ENCODE data around the gene APOL1.

APOL1 gene

DNA sequence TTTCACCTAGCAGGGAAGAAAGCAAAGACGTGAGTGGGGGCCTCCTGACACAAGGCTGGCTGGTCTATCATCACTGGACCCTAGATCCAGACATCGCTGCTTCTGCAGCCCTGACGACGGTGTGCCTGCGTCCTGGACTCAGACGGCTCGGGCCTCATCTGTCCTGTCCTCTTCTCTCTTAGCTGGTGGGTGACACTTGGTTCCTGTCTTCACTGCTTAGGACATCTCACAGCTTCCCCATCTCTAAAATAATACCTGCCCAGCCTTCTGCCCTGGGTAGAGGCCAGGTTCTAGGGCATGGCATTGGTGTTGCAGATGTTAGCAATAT, 41.3 kb downstream of the APOL1 start:
- 94 to 96% methylated on average over 4 to 7 of the region's 7 CpGs for WGBS, 2 experiments (ENCODE audit: insufficient coverage in 2 of 2)
- Histone ChIP-seq H3K4me3 (ENCODE audit: extremely low read depth, insufficient read depth, low read length, poor library complexity, severe bottlenecking) (no peak overlapping the region), H3K36me3 (ENCODE audit: control insufficient read depth, insufficient read depth, low read length) (peaks cover 85% of the 10 kb centered on the region), H3K27ac (ENCODE audit: low read depth, low read length, severe bottlenecking) (no peak overlapping the region), H3K4me1 (ENCODE audit: control insufficient read depth, insufficient read depth, low read length, poor library complexity, severe bottlenecking) (no peaks in the 10 kb centered on the region), H3K9me3 (ENCODE audit: control insufficient read depth, low read length) (no peaks in the 10 kb centered on the region)

- H3K9me3 ChIP-seq (ENCODE audit: control insufficient read depth, low read length): no peaks in the 10 kb centered on the region
- WGBS, 2 experiments (ENCODE audit: insufficient coverage in 2 of 2): 97% methylated on average over 11 of the region's 11 CpGs
- peaks cover 85% of the 10 kb centered on the region for H3K36me3 ChIP-seq (ENCODE audit: control insufficient read depth, insufficient read depth, low read length)
- H3K27ac ChIP-seq (ENCODE audit: low read depth, low read length, severe bottlenecking): no peak overlapping the region
- no peak overlapping the region for H3K4me3 ChIP-seq (ENCODE audit: extremely low read depth, insufficient read depth, low read length, poor library complexity, severe bottlenecking)
- no peaks in the 10 kb centered on the region for H3K4me1 ChIP-seq (ENCODE audit: control insufficient read depth, insufficient read depth, low read length, poor library complexity, severe bottlenecking)
These were observed 41.9 kb downstream of the APOL1 start for GRCh38 chr22:36294801-36295200.

DNA sequence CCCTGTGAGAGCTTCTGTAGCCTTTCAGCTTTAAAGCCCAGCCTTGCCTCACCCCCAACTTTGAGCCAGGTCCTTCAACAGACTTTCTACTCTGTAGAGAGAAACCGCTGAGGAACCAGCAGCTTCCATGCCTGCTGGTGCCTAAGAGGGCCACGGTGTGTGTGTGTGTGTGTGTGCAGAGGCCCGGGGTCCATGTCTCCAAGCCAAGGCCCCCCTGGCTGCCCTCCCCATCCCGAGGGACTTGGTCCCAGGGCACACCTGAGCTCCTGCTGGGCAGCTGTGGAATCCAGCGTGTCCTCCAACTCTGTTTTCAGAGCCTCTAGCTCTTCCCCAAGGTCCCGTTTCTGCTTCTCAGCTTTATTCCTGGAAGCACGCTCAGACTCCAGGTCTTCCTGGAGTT, 42.3 kb downstream of the APOL1 start:
- Histone ChIP-seq H3K27ac (ENCODE audit: low read depth, low read length, severe bottlenecking) (no peak overlapping the region), H3K4me1 (ENCODE audit: control insufficient read depth, insufficient read depth, low read length, poor library complexity, severe bottlenecking) (no peaks in the 10 kb centered on the region), H3K36me3 (ENCODE audit: control insufficient read depth, insufficient read depth, low read length) (peaks cover 87% of the 10 kb centered on the region), H3K9me3 (ENCODE audit: control insufficient read depth, low read length) (no peaks in the 10 kb centered on the region), H3K4me3 (ENCODE audit: extremely low read depth, insufficient read depth, low read length, poor library complexity, severe bottlenecking) (no peak overlapping the region)
- 96 to 100% methylated on average over 4 to 6 of the region's 7 CpGs for WGBS, 2 experiments (ENCODE audit: insufficient coverage in 2 of 2)

DNA sequence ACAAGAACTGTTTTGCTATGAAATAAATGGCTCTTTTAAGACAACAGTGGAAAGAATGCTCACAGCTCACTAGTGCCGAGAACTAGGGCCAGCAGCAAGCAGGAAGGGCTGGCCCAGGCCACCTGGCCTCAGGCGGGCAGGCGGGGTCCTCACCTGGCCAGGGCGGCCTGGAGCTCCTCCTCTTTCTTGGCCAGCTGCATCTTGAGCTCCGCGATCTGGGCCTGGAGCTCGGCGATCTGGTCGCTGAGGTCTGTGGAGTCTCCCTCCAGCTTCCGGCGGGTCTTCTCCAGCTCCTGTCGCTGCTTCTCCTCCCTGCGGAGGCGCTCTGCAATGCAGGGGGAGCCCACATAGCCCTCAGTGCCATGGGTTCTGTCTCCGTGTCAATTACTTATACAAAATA, 43.8 kb downstream of the APOL1 start:
- Histone ChIP-seq H3K9me3 (ENCODE audit: control insufficient read depth, low read length) (no peaks in the 10 kb centered on the region), H3K27ac (ENCODE audit: low read depth, low read length, severe bottlenecking) (no peak overlapping the region), H3K36me3 (ENCODE audit: control insufficient read depth, insufficient read depth, low read length) (peaks cover 100% of the 10 kb centered on the region), H3K4me1 (ENCODE audit: control insufficient read depth, insufficient read depth, low read length, poor library complexity, severe bottlenecking) (no peaks in the 10 kb centered on the region), H3K4me3 (ENCODE audit: extremely low read depth, insufficient read depth, low read length, poor library complexity, severe bottlenecking) (no peak overlapping the region)
- 95 to 97% methylated on average over 13 to 14 of the region's 15 CpGs for WGBS, 2 experiments (ENCODE audit: insufficient coverage in 2 of 2)

GRCh38 chr22:36297568-36297967, 44.6 kb downstream of the APOL1 start:
- 94 to 98% methylated on average over 15 to 17 of the region's 19 CpGs for WGBS, 2 experiments (ENCODE audit: insufficient coverage in 2 of 2)
- Histone ChIP-seq H3K27ac (ENCODE audit: low read depth, low read length, severe bottlenecking) (no peak overlapping the region), H3K9me3 (ENCODE audit: control insufficient read depth, low read length) (no peaks in the 10 kb centered on the region), H3K36me3 (ENCODE audit: control insufficient read depth, insufficient read depth, low read length) (peaks cover 99% of the 10 kb centered on the region), H3K4me3 (ENCODE audit: extremely low read depth, insufficient read depth, low read length, poor library complexity, severe bottlenecking) (no peak overlapping the region), H3K4me1 (ENCODE audit: control insufficient read depth, insufficient read depth, low read length, poor library complexity, severe bottlenecking) (no peaks in the 10 kb centered on the region)

- Histone ChIP-seq H3K27ac (ENCODE audit: low read depth, low read length, severe bottlenecking) (no peak overlapping the region), H3K9me3 (ENCODE audit: control insufficient read depth, low read length) (no peaks in the 10 kb centered on the region), H3K4me1 (ENCODE audit: control insufficient read depth, insufficient read depth, low read length, poor library complexity, severe bottlenecking) (no peaks in the 10 kb centered on the region), H3K4me3 (ENCODE audit: extremely low read depth, insufficient read depth, low read length, poor library complexity, severe bottlenecking) (no peak overlapping the region), H3K36me3 (ENCODE audit: control insufficient read depth, insufficient read depth, low read length) (peaks cover 99% of the 10 kb centered on the region)
- 97 to 100% methylated on average over 5 to 7 of the region's 8 CpGs for WGBS, 2 experiments (ENCODE audit: insufficient coverage in 2 of 2)
These were observed 45.2 kb downstream of the APOL1 start for GRCh38 chr22:36298118-36298517.

DNA sequence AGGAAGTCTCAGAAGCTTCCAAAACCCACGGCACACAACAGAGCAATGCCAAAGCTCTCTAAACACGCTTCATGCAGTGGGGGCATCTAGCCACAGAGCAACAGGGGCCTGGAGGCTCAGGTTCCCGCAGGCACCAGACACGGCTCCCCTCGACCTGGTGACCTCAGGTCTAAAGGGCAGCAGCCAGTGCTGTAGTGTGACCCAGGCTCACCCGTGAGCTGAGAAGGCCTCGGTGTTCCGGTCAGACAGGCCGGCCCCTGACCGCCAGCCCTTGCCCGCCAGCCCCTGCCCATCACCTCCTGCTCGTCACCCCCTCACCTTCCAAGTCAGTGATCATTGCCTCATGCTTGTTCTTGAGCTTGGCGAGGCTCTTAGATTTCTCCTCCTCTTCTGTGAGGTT, 45.7 kb downstream of the APOL1 start:
- WGBS, 2 experiments (ENCODE audit: insufficient coverage in 2 of 2): 96 to 99% methylated on average over 12 to 13 of the region's 13 CpGs
- Histone ChIP-seq H3K36me3 (ENCODE audit: control insufficient read depth, insufficient read depth, low read length) (peaks cover 99% of the 10 kb centered on the region), H3K27ac (ENCODE audit: low read depth, low read length, severe bottlenecking) (peak overlapping the region; percentile 10), H3K9me3 (ENCODE audit: control insufficient read depth, low read length) (no peaks in the 10 kb centered on the region), H3K4me1 (ENCODE audit: control insufficient read depth, insufficient read depth, low read length, poor library complexity, severe bottlenecking) (no peaks in the 10 kb centered on the region), H3K4me3 (ENCODE audit: extremely low read depth, insufficient read depth, low read length, poor library complexity, severe bottlenecking) (no peak overlapping the region)

DNA sequence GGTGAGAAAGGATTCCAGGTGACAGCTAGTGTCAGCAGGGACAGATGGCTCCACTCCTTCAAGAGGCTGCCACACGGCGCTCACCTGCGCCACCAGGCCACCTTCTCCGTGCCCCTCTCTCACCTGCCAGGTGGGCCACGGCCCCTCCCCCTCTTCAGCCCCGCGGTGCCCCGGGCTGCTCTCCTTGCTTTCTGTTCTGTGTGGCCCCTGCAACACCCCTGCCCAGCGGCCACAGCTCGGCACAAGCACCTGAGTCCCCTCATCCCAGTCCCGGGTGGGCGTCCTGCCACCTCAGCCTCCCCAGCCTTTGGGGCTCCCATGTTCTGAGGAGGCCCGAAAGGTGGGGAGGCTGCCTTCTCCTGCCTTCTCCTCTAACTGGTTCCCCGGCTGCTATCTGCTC, 46.4 kb downstream of the APOL1 start:
- Histone ChIP-seq H3K9me3 (ENCODE audit: control insufficient read depth, low read length) (no peaks in the 10 kb centered on the region), H3K4me1 (ENCODE audit: control insufficient read depth, insufficient read depth, low read length, poor library complexity, severe bottlenecking) (no peaks in the 10 kb centered on the region), H3K36me3 (ENCODE audit: control insufficient read depth, insufficient read depth, low read length) (peaks cover 99% of the 10 kb centered on the region), H3K27ac (ENCODE audit: low read depth, low read length, severe bottlenecking) (no peak overlapping the region), H3K4me3 (ENCODE audit: extremely low read depth, insufficient read depth, low read length, poor library complexity, severe bottlenecking) (no peak overlapping the region)
- WGBS, 2 experiments (ENCODE audit: insufficient coverage in 2 of 2): 94 to 97% methylated on average over 6 to 14 of the region's 14 CpGs

DNA sequence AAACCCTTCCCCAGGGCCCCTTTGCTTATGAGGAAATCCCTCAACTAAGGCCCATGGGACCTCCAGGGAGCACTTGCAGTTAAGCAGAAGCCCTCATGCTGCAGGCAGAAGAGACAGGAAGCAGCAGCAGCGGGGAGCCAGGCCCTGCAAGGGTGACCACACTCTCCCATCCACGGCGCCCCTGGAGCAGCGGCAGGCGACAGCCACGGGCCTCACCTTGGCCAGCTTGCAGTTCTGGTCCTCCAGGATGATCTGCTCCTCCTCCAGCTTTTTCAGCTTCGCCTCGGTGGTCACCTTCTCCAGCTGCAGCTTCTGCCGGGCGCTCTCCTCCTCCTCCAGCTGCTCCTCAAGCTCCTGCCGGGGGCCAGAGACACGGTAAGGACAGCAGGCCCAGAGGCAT, 47.0 kb downstream of the APOL1 start:
- H3K27ac ChIP-seq (ENCODE audit: low read depth, low read length, severe bottlenecking): no peak overlapping the region
- 96 to 97% methylated on average over 12 of the region's 12 CpGs for WGBS, 2 experiments (ENCODE audit: insufficient coverage in 2 of 2)
- H3K4me1 ChIP-seq (ENCODE audit: control insufficient read depth, insufficient read depth, low read length, poor library complexity, severe bottlenecking): no peaks in the 10 kb centered on the region
- H3K4me3 ChIP-seq (ENCODE audit: extremely low read depth, insufficient read depth, low read length, poor library complexity, severe bottlenecking): no peak overlapping the region
- H3K36me3 ChIP-seq (ENCODE audit: control insufficient read depth, insufficient read depth, low read length): peaks cover 99% of the 10 kb centered on the region
- no peaks in the 10 kb centered on the region for H3K9me3 ChIP-seq (ENCODE audit: control insufficient read depth, low read length)

DNA sequence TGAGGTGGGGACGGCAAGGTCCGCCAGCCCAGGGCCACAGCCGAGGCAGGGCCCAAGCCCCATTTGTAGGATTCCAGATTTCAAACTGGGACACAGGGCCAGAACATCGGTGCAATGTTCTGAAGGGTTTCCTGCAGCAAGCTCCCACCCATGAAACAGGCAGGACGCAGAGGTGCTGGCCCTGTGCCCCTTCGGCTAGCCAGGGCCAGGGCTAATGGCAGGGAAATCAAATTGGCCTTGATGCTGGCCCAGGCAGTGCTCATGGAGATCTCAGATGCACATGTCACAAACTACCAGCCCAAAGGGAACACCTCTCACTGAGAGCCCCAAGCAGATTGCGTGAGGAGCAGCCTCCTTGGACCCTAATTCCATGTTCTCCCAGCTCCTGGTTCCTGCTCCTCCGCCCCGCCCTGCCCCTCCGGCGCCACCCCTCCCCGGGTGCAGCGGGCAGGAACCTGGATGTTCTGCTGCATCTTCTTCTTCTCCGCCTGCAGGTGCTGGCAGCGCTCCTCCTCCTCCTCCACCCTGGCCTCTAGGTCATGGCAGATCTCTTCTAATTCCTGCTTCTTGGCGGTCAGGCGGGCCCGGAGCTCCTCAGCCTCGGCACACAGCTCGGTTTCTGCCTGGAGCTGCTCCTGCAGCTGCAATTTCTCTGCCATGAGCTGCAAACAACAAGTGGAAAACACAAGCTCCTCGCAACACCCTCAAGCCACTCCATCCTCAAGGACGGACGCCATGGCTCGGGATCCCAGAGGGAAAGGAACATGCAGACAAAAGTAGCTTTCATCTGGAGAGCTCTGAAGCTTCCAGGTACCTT, 47.7 kb downstream of the APOL1 start:
- no peak overlapping the region for H3K4me3 ChIP-seq (ENCODE audit: extremely low read depth, insufficient read depth, low read length, poor library complexity, severe bottlenecking)
- no peak overlapping the region for H3K27ac ChIP-seq (ENCODE audit: low read depth, low read length, severe bottlenecking)
- H3K36me3 ChIP-seq (ENCODE audit: control insufficient read depth, insufficient read depth, low read length): peaks cover 99% of the 10 kb centered on the region
- H3K9me3 ChIP-seq (ENCODE audit: control insufficient read depth, low read length): no peaks in the 10 kb centered on the region
- 95 to 98% methylated on average over 17 to 24 of the region's 24 CpGs for WGBS, 2 experiments (ENCODE audit: insufficient coverage in 2 of 2)
- peaks cover under 1% of the 10 kb centered on the region for H3K4me1 ChIP-seq (ENCODE audit: control insufficient read depth, insufficient read depth, low read length, poor library complexity, severe bottlenecking)

- Histone ChIP-seq H3K27ac (ENCODE audit: low read depth, low read length, severe bottlenecking) (no peak overlapping the region), H3K4me3 (ENCODE audit: extremely low read depth, insufficient read depth, low read length, poor library complexity, severe bottlenecking) (no peak overlapping the region), H3K36me3 (ENCODE audit: control insufficient read depth, insufficient read depth, low read length) (peaks cover 99% of the 10 kb centered on the region), H3K9me3 (ENCODE audit: control insufficient read depth, low read length) (no peaks in the 10 kb centered on the region), H3K4me1 (ENCODE audit: control insufficient read depth, insufficient read depth, low read length, poor library complexity, severe bottlenecking) (peaks cover 2% of the 10 kb centered on the region)
- 35 to 48% methylated on average over 6 to 9 of the region's 13 CpGs for WGBS, 2 experiments (ENCODE audit: insufficient coverage in 2 of 2)
These were observed 48.5 kb downstream of the APOL1 start for GRCh38 chr22:36301384-36301828.

Data from mesodermal cell (in vitro differentiated cells).